ENCODE measurements around the gene TREH. TPM values are rescaled to one million over a fixed set of nuclear protein-coding genes. Genes with fewer than 3 reads are reported as not detected.

Gene TREH
- total and polyA plus RNA-seq, 2 of the 8 experiments (the other 6 are each of a cell fraction or from before 2014, with no cell fraction given) = 0.03 TPM; not detected in 1

GRCh38 chr11:118670063-118670462 lies 9.4 kb downstream of the TREH start:
- TF ChIP-seq YY1 (IDR thresholded peaks at IDR 0.05; ENCODE audit: low read depth, low read length) = no peak
- Histone ChIP-seq H3K18ac (ENCODE audit: extremely low read depth, low read length) (no peak overlapping the region), H3K14ac (ENCODE audit: insufficient read length) (no peak overlapping the region), H3K79me2 (ENCODE audit: control insufficient read depth in 1 of 2, insufficient read depth in 2 of 2, low read length in 2 of 2) (no peaks in the 10 kb centered on the region), H3K79me1 (ENCODE audit: low read depth, low read length) (no peaks in the 10 kb centered on the region), H4K8ac (ENCODE audit: extremely low read depth, insufficient read depth, low read length) (no peak overlapping the region), H4K91ac (replicated peaks; ENCODE audit: insufficient read length, low read length) (no peak overlapping the region), H3K4me3 (ENCODE audit: extremely low read depth in 1 of 4, insufficient read depth in 2 of 4, low read depth in 3 of 4, low read length in 4 of 4) (no peak overlapping the region), H3K4me1 (replicated peaks in 1 of 4; ENCODE audit: control insufficient read depth in 3 of 4, insufficient read depth in 4 of 4, low read length in 3 of 4) (no peaks in the 10 kb centered on the region; a peak in 2 of 7 replicates), H3K56ac (replicated peaks; ENCODE audit: insufficient read length, low read depth, low read length) (no peak overlapping the region), H3K23ac (ENCODE audit: insufficient read length) (no peak overlapping the region), H3K4me2 (ENCODE audit: insufficient read depth in 1 of 2, low read depth in 2 of 2, low read length in 2 of 2) (no peak overlapping the region), H2BK120ac (replicated peaks; ENCODE audit: low read depth, low read length) (no peak overlapping the region), H3K4ac (replicated peaks; ENCODE audit: insufficient read length, low read depth, low read length) (no peak overlapping the region), H2AFZ (ENCODE audit: low read length) (no peak overlapping the region), H2BK12ac (ENCODE audit: low read depth, low read length) (no peak overlapping the region), H2AK5ac (ENCODE audit: low read depth, low read length) (no peak overlapping the region), H2BK20ac (ENCODE audit: low read length) (no peak overlapping the region), H4K5ac (ENCODE audit: insufficient read length, low read depth, low read length) (no peak overlapping the region), H3K23me2 (ENCODE audit: low read depth, low read length) (no peaks in the 10 kb centered on the region), H3K9me3 (ENCODE audit: insufficient read depth in 2 of 2, low read depth in 1 of 2, low read length in 1 of 2) (no peaks in the 10 kb centered on the region), H3K27ac (ENCODE audit: low read depth, low read length) (no peak overlapping the region), H3K27me3 (replicated peaks in 1 of 4; ENCODE audit: control insufficient read depth in 3 of 4, extremely low read depth in 1 of 4, insufficient read depth in 3 of 4, low read length in 3 of 4) (no peaks in the 10 kb centered on the region; a peak in 1 of 7 replicates), H3K9ac (replicated peaks in 1 of 4; ENCODE audit: extremely low read depth in 1 of 4, low read depth in 3 of 4, low read length in 3 of 4) (no peak overlapping the region), H2BK5ac (ENCODE audit: low read depth, low read length) (no peak overlapping the region), H2BK15ac (ENCODE audit: low read length) (no peak overlapping the region), H4K20me1 (replicated peaks in 1 of 2; ENCODE audit: control insufficient read depth in 1 of 2, insufficient read depth in 2 of 2, low read length in 2 of 2) (no peaks in the 10 kb centered on the region), H3K36me3 (ENCODE audit: control insufficient read depth in 2 of 4, insufficient read depth in 4 of 4, low read length in 3 of 4) (no peaks in the 10 kb centered on the region)
- DNase-seq (ENCODE audit: low read depth in 1 of 2, low spot score in 2 of 2) (no peak), FAIRE-seq (no peak)
- CTCF ChIA-PET (ENCODE audit: partially characterized antibody) = interaction anchor here (0.6 to 8.4 kb wide), 4 partner anchors 9 to 96 kb away, joined by 3 to 86 read pairs (median 8); partner anchors contain the start of gene TREH
- 91% methylated on average over 2 of the region's 2 CpGs; no CpG with 5 or more reads in 1 of the 2 experiments for WGBS, 2 experiments (ENCODE audit: extremely low coverage in 1 of 2, insufficient coverage in 1 of 2, insufficient read length in 1 of 2, insufficient replicate concordance in 2 of 2, low coverage in 1 of 2, low lambda C conversion rate in 2 of 2, missing lambda C conversion rate in 1 of 2)
- POLR2A ChIA-PET (ENCODE audit: partially characterized antibody) = interaction anchor here (0.7 to 3.8 kb wide), 4 partner anchors 10 to 354 kb away, joined by 3 to 15 read pairs (median 3); no protein-coding TSS in a partner anchor
